HEK293 (cell line): ENCODE data around the gene OR1J1.

ENCODE experiments used
- CTCF ChIA-PET: fragments of 350-600 bp; formaldehyde crosslinking; extraction: SDS; loops from one replicate; lab custom pipeline; 2021; ENCODE audit warnings: antibody characterized with exemption; lab: Yijun Ruan, JAX
- POLR2A ChIA-PET: fragments of 300-600 bp; formaldehyde crosslinking; extraction: SDS; loops from one replicate; lab custom pipeline; 2020; ENCODE audit warnings: antibody characterized with exemption, inconsistent platforms; lab: Yijun Ruan, JAX
- H3K27ac ChIP-seq: fragments of 200-500 bp; sonication (Bioruptor generic); 2 replicates; pipeline ENCODE4 v1.5.1; 2014; ENCODE audit warnings: low read depth, low read length, control low read depth, inconsistent platforms; ENCODE audit errors: extremely low read depth
- H3K36me3 ChIP-seq, 2 experiments: fragments of 200-500 bp in 1 of 2; sonication (Bioruptor generic) in 1 of 2; 1 replicate in 1 of 2; 2 replicates in 1 of 2; pipeline ENCODE4 v1.5.1; 2014 to 2017; ENCODE audit warnings: inconsistent platforms in 2 of 2, low read length in 2 of 2; ENCODE audit not compliant: control insufficient read depth in 2 of 2, insufficient read depth in 1 of 2
- H3K4me1 ChIP-seq: fragments of 200-500 bp; sonication (Bioruptor generic); 2 replicates; pipeline ENCODE4 v1.5.1; 2014; ENCODE audit warnings: mild to moderate bottlenecking, low read length, inconsistent platforms; ENCODE audit not compliant: control insufficient read depth, insufficient read depth
- H3K4me3 ChIP-seq: 2 replicates; pipeline ENCODE4 v1.5.1; 2011; ENCODE audit warnings: low read depth, mild to moderate bottlenecking, control low read depth, low read length, moderate library complexity
- H3K9me3 ChIP-seq: fragments of 200-500 bp; sonication (Bioruptor generic); 2 replicates; pipeline ENCODE4 v1.5.1; 2014; ENCODE audit warnings: low read depth, low read length, inconsistent platforms; ENCODE audit not compliant: control insufficient read depth, insufficient read depth
- BCL6B ChIP-seq: fragments of 450-650 bp; formaldehyde crosslinking; IDR thresholded peaks from 2 replicates; pipeline ENCODE4 v1.5.1; 2017; ENCODE audit warnings: missing biosample characterization, missing genetic modification characterization
- CTCF ChIP-seq: fragments of 450-650 bp; formaldehyde crosslinking; IDR thresholded peaks from 2 replicates; pipeline ENCODE4 v1.5.1; 2016; ENCODE audit warnings: missing biosample characterization, missing genetic modification characterization
- GLIS1 ChIP-seq: fragments of 450-650 bp; formaldehyde crosslinking; IDR thresholded peaks from 2 replicates; pipeline ENCODE4 v1.5.1; 2016; ENCODE audit warnings: missing biosample characterization, missing genetic modification characterization
- HOXD13 ChIP-seq: sonication (generic); formaldehyde crosslinking; IDR thresholded peaks from 2 replicates; pipeline ENCODE4 v1.8.0; 2022; ENCODE audit warnings: missing genetic modification reagents, borderline replicate concordance
- MYNN ChIP-seq: fragments of 450-650 bp; formaldehyde crosslinking; IDR thresholded peaks from 2 replicates; pipeline ENCODE4 v1.5.1; 2016; ENCODE audit warnings: missing biosample characterization, missing genetic modification characterization, borderline replicate concordance
- PRDM6 ChIP-seq: fragments of 450-650 bp; formaldehyde crosslinking; IDR thresholded peaks from 2 replicates; pipeline ENCODE4 v1.5.1; 2017; ENCODE audit warnings: missing biosample characterization, missing genetic modification characterization
- SALL2 ChIP-seq: fragments of 450-650 bp; formaldehyde crosslinking; IDR thresholded peaks from 2 replicates; pipeline ENCODE4 v1.5.0; 2017; ENCODE audit warnings: missing biosample characterization, mild to moderate bottlenecking, missing genetic modification characterization, borderline replicate concordance
- ZBTB49 ChIP-seq: fragments of 450-650 bp; formaldehyde crosslinking; IDR thresholded peaks from 2 replicates; pipeline ENCODE4 v1.5.1; 2016; ENCODE audit warnings: missing biosample characterization, missing genetic modification characterization, low read depth
- ZIC2 ChIP-seq: fragments of 450-650 bp; formaldehyde crosslinking; IDR thresholded peaks from 2 replicates; pipeline ENCODE4 v1.5.1; 2016; ENCODE audit warnings: missing biosample characterization, missing genetic modification characterization
- ZNF132 ChIP-seq: fragments of 450-650 bp; formaldehyde crosslinking; IDR thresholded peaks from 2 replicates; pipeline ENCODE4 v1.5.1; 2017; ENCODE audit warnings: missing biosample characterization, missing genetic modification characterization, borderline replicate concordance
- ZNF169 ChIP-seq: fragments of 450-650 bp; formaldehyde crosslinking; IDR thresholded peaks from 2 replicates; pipeline ENCODE4 v1.5.1; 2016; ENCODE audit warnings: missing biosample characterization, missing genetic modification characterization
- ZNF274 ChIP-seq, 2 experiments: fragments of 200-500 bp in 1 of 2; fragments of 450-650 bp in 1 of 2; sonication (Bioruptor generic) in 1 of 2; formaldehyde crosslinking in 1 of 2; IDR thresholded peaks; 2 replicates each; pipeline versions ENCODE4 v1.5.1 to v1.6.1; 2014 to 2016; ENCODE audit warnings: borderline replicate concordance in 1 of 2, inconsistent platforms in 1 of 2, low read length in 1 of 2, missing biosample characterization in 1 of 2, missing genetic modification characterization in 1 of 2
- ZNF416 ChIP-seq: fragments of 450-650 bp; formaldehyde crosslinking; IDR thresholded peaks from 2 replicates; pipeline ENCODE4 v1.5.1; 2016; ENCODE audit warnings: missing biosample characterization, missing genetic modification characterization
- ZNF518A ChIP-seq: fragments of 450-650 bp; formaldehyde crosslinking; conservative IDR thresholded peaks from 2 replicates; pipeline ENCODE4 v1.5.1; 2016; ENCODE audit warnings: low read depth, missing biosample characterization, missing genetic modification characterization
- ZNF530 ChIP-seq: fragments of 450-650 bp; formaldehyde crosslinking; IDR thresholded peaks from 2 replicates; pipeline ENCODE4 v1.5.1; 2016; ENCODE audit warnings: low read depth, missing biosample characterization, missing genetic modification characterization
- ZNF677 ChIP-seq: fragments of 450-650 bp; IDR thresholded peaks from 2 replicates; pipeline ENCODE4 v1.5.0; 2018; ENCODE audit warnings: missing biosample characterization, mild to moderate bottlenecking, missing genetic modification characterization, moderate library complexity
- ZNF785 ChIP-seq: fragments of 450-650 bp; formaldehyde crosslinking; IDR thresholded peaks from 2 replicates; pipeline ENCODE4 v1.5.1; 2016; ENCODE audit warnings: missing biosample characterization, missing genetic modification characterization
- ZNF792 ChIP-seq: fragments of 450-650 bp; formaldehyde crosslinking; IDR thresholded peaks from 2 replicates; pipeline ENCODE4 v1.5.1; 2016; ENCODE audit warnings: missing biosample characterization, missing genetic modification characterization
- ZSCAN16 ChIP-seq: fragments of 450-650 bp; formaldehyde crosslinking; IDR thresholded peaks from 2 replicates; pipeline ENCODE4 v1.5.1; 2016; ENCODE audit warnings: missing biosample characterization, missing genetic modification characterization

OR1J1 gene

GRCh38 chr9:122526602-122527001 is 48.9 kb upstream of the OR1J1 start (continued):
- TF ChIP-seq HOXD13 (no peak), PRDM6 (tag by site-specific recombination) (no peak), ZSCAN16 (no peak), SALL2 (tag by site-specific recombination) (no peak), ZIC2 (tag by site-specific recombination) (no peak), ZBTB49 (tag by site-specific recombination) (no peak), GLIS1 (tag by site-specific recombination) (no peak), CTCF (tag by site-specific recombination) (no peak)
- TF ChIP-seq, all 188 proteins: peak for 0

- no peak for TF ChIP-seq ZNF785 (tag by site-specific recombination)
- no peak for TF ChIP-seq ZNF274 (IDR thresholded peaks at IDR 0.05; ENCODE audit: low read length)
- no peak for TF ChIP-seq ZNF274 (tag by site-specific recombination; IDR thresholded peaks at IDR 0.05; ENCODE audit: borderline replicate concordance)
- TF ChIP-seq ZNF530 (tag by site-specific recombination), result no peak
- no peak for TF ChIP-seq ZNF792 (tag by site-specific recombination)
- no peak for TF ChIP-seq PRDM6 (tag by site-specific recombination)
- ChIA-PET POLR2A (no interaction called here), CTCF (no interaction called here)
- Histone ChIP-seq H3K4me3 (no peak overlapping the region), H3K36me3 (no peaks in the 10 kb centered on the region), H3K4me1 (no peaks in the 10 kb centered on the region), H3K27ac (no peak overlapping the region), H3K9me3 (no peaks in the 10 kb centered on the region)
Measured at GRCh38 chr9:122519376-122519775, 41.6 kb upstream of the OR1J1 start.

GRCh38 chr9:122518841-122519240 is 41.1 kb upstream of the OR1J1 start, which contains the start of gene OR1J4:
OR1J4 (plus strand) TSS chr9:122519141; CDS start chr9:122519141, 0 bp downstream.
- Histone ChIP-seq H3K36me3 (no peaks in the 10 kb centered on the region), H3K4me1 (no peaks in the 10 kb centered on the region), H3K9me3 (no peaks in the 10 kb centered on the region), H3K4me3 (no peak within 1 kb of the TSS), H3K27ac (no peak within 1 kb of the TSS)
- ChIA-PET POLR2A (no interaction called here), CTCF (no interaction called here)
- TF ChIP-seq ZNF416 (tag by site-specific recombination) (no peak), ZNF169 (tag by site-specific recombination) (no peak), ZNF132 (tag by site-specific recombination) (no peak), ZNF677 (tag by site-specific recombination) (no peak), BCL6B (tag by site-specific recombination) (no peak), ZNF518A (no peak), MYNN (tag by site-specific recombination) (no peak)
